NCI-H128 (cell line): Measurements from ENCODE around the gene DCLRE1A.

ENCODE experiments used
- DNase-seq: peaks from one replicate; lab custom pipeline; 2025; ENCODE audit not compliant: unreplicated experiment; lab: John Stamatoyannopoulos, UW

Gene DCLRE1A

GRCh38 chr10:113854013-113854760 is at the start of gene DCLRE1A, which contains the start of gene NHLRC2:
Gene DCLRE1A (minus strand): TSS chr10:113854082. CDS start chr10:113853182, 900 bp downstream.
Gene NHLRC2 (plus strand): TSS chr10:113854661. CDS start chr10:113854873, 212 bp downstream.
- peak; percentile 21 for DNase-seq

DNA sequence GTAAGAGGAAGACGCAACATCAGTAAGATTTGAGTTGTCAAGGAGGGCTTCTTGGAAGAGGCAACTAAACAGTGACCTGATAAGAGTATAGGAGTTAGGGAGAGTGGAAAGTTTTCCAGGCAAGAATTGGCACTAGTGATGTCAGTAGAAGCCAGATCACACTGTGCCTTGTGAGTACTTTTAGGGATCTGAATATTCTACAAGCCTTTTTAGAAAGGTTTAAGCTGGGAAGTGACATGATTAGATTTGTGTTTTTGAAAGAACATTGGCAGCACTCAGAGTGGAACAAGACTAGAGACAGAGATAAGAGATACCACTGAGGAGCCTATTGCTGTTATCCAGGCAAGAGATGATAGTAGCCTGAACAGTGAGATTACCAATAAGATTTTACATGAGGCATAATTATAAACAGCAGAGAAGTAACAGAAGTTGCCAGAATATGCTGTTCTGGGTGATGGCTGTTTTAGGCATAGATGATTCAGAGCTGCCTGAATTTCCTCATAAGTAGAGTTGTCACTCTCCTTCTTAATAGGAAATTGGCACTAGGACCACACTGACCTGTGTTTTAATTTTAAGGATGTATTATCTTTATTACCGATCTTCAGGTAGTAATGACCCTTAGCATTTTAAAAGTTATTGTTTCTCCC is 46.2 kb upstream of the DCLRE1A start:
- no peak for DNase-seq

DNA sequence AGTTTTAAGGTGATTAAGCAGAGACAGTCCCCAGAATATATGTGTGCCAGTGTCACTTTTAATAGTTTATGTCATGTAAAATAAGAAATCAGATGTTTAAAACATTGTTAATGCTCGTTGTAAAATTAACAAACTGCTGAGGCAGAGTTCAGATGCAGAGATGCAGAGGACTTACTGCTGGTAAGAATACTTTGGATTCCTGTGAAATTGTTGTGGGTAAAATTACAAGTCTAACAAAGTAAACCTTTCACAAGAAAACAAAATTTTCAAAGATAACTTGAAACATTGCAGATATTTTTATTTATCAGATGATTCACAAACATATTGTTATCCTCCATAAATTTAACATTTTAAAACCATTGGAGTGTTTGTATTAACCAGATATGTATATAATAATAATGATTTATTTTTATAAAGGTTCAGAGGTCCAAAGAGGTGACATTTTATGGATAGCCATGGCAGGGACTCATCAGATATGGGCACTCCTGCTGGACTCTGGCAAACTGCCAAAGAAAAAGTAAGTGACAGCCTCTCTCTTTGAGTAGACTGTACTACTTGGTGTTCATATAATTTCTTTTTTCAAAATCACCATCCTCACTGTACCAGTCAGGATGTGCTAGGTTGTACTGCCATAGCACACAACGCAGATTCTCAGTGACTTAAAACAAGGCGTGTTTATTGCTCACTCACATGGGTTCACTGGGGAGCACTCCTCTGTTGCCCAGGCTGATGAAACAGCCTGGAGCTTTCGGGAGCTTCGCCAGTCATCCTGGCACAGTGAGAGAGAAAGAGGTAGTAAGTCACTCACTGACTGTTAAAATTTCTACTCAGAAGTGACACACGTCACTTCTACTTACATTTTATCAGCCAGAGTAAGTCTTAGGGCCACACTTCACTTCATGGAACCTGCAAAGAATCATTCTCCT is 44.1 kb upstream of the DCLRE1A start:
- DNase-seq, result no peak

DNA sequence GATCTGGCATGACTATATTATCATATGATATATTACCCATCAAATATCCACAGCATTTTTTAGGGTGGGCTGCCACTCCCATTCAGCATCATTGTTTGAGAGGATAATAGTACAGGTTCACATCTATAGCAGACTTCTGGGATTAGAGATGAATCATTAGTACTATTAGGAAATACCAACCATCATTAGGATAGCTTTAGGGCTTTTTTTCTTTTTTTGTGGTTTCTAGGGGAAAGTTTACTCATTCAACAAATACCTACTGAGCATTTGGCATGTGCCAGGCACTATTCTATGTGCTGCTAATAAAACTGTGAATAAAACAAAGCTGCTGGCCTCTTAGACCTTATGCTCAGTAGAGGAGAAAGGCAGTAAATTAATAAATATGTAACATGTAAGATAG is 41.1 kb upstream of the DCLRE1A start:
- no peak for DNase-seq

- no peak for DNase-seq
These were observed 40.7 kb upstream of the DCLRE1A start for GRCh38 chr10:113894581-113894980.

GRCh38 chr10:113893570-113893969 is 39.7 kb upstream of the DCLRE1A start:
- no peak for DNase-seq

- no peak for DNase-seq
These were observed 37.6 kb upstream of the DCLRE1A start for GRCh38 chr10:113891476-113891875.

- no peak for DNase-seq
These were observed 36.9 kb upstream of the DCLRE1A start for GRCh38 chr10:113890769-113891168.

- no peak for DNase-seq
These were observed 36.0 kb upstream of the DCLRE1A start for GRCh38 chr10:113889911-113890310.

DNA sequence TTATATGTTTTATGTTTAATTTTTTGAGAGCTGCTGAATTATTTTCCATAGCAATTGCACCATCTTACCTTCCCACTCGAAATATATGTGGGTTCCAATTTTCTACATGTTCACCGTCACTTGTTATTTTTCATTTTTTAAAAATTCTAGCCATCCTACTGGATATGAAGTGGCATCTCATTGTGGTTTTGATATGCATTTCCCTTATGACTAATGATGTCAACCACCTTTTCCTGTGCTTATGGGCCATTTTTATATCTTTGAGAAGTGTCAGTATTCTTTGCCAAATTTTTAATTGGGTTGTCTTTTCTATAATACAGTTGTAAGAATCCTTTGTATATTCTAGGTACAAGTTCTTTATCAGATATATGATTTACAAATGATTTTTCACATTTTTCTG is 28.4 kb upstream of the DCLRE1A start:
- DNase-seq, result no peak

DNA sequence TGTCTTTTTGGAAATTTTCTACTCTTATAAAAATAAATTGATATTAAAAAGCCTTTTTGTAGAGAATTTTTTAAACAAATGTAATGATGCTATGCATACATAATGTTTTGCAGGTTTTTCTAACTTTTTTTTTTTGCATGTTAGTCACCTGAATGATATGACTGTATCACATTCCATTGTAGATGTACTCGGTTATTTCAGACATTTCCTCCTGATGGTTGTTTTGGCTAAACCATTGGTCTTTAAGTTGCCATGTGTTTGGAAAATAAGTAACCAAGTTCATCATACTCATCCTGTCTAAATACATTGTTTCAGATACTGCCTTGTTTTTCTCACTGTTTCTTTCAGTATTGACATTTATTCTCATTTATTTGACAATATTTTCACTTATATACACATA is 26.4 kb upstream of the DCLRE1A start:
- no peak for DNase-seq

- DNase-seq, result no peak
These were observed 25.8 kb upstream of the DCLRE1A start for GRCh38 chr10:113879691-113880090.

DNA sequence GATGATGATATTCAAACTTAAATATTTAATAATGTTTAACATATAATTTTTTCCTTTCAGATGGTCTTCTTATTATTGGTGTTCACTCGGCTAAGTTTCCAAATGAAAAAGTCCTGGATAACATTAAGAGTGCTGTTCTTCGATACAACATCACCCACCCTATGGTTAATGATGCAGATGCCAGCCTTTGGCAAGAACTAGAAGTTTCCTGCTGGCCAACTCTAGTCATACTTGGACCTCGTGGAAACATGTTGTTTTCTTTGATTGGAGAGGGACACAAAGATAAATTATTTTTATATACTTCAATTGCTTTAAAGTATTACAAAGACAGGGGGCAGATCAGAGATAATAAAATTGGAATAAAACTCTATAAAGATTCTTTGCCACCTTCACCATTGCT is 22.6 kb upstream of the DCLRE1A start:
- no peak for DNase-seq

DNA sequence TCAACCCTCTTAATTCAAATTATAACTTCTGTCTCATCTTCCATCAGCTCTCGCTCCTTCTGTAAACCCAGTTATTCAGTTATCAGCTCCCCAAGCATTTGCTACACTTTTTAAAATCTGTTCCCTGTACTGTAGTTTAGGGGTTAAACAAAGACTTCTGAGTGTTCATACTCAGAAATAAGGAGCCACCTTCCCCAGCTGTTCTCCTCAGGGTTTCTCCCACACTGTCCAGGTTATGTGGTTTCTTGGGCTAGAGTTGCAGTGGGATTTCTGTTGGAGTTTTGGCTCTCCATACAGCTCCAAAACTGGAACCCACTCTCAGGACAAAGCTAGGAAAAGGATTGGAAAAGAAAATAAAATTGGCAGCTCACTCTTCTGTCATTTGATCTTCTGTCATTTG is 21.3 kb upstream of the DCLRE1A start:
- no peak for DNase-seq

DNA sequence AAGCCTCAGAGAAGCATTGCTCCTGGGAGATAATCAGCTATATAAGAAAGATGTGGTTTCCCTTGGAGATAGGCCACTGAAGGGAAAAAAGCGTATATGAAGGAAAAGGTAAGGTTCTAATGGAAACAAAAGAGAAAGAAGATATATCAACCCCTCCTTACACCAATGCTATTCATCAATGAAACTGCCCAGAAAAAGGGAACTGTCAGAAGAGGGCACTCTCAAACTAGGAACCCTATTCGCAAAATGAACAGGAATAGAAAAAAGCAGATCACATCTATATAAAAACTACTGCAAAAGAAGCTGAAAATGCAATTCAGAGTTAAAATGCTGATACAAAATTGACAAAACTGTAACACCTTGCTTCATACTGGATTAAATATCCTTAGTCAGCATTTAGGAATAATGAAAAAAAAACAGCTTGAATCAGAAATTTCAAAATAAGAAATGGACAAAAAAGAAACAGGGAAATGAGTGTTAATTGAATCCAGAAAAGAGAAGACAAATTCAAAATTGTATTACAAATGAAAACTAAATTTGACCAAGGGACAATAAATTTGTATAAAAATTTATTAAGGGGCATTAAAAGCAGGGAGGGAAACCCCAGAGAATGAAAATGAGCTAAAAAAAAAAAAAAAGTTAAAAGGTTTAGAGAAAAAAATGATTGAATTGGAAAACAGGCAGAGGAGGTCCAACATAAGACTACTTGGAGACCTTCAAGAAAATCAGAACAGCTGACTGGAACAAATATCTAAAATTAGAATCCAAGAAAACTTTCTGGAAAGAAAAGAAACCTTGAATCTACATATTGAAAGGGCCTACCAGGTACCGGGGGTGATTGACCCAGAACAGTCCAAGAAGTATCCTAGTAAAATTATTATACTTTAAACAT is 18.5 kb upstream of the DCLRE1A start:
- DNase-seq, result no peak

DNA sequence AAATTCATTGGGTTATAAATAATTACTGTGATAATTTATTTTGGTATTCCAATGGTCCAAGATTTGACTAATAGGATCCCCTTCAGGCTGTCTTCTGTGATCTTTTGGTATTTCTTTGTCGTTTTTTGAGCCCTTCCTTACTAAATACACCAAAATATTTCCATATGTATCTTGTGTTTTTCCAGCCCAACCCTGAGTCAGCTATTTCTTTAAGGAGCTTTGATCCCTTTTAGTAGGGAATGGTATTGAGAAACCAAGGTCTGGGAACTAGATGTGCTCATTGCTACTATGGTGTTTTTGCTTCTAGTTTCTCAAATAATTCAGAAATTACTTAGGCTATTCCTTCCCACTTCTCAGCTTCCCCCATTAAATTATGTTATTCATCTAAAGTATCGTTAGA is 15.9 kb upstream of the DCLRE1A start:
- no peak for DNase-seq

DNA sequence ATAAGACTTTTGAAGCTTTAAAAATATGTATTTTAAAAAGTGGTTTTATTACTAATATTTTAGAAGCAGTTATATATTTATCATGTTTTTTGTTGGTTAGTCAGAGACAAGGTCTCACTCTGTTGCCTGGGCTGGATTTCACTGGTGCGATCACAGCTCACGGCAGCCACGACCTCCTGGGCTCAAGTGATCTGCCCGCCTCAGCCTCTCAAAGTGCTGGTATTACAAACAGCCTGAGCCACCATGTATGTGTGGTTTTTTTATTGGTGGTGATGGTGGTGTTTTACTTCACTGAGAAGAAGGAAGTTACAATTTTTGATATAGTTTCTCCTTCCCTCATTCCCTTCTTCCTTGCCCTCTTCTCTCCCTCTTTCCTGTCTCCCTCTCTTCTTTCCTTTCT is 14.0 kb upstream of the DCLRE1A start:
- no peak for DNase-seq

- no peak for DNase-seq
These were observed 12.9 kb upstream of the DCLRE1A start for GRCh38 chr10:113866551-113867394.

GRCh38 chr10:113865901-113866300 is 12.0 kb upstream of the DCLRE1A start:
- no peak for DNase-seq

DNA sequence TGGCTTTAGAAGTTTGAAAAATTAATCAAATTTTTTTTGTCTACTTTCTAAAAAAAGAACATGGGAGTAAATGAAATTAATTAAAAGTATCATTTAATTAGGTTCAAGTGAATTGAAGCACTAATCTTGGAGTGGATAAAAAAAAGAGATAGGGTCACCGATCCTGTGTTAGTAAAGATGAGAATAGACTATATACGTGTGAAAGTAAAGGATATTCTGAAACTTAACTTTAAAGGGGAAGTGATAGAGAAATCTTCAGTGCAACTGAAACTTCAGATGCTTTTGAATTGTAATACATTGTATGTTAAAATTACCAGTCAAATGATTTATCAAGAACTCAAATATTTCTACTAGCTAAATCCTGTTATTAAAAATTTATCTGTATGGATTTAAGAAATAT is 5.4 kb upstream of the DCLRE1A start:
- DNase-seq, result no peak
